Stimulated activated CD8-positive, alpha-beta memory T cell treated with anti-CD3 and anti-CD28 coated beads, Interleukin-7, amount 100 ng/mL, for 24 hours (primary cell): ENCODE results near the gene PKD1.
"Not testable (repeated sequence)": the region's sequence is repeated elsewhere in the genome, so short reads cannot be mapped to it uniquely, and the experiment has no call there.

ENCODE experiments used
- DNase-seq: peaks from one replicate; pipeline ENCODE4 v3.0.0-alpha.2; 2020; ENCODE audit warnings: low read depth

The PKD1 gene

GRCh38 chr16:2107121-2107790 is 28.4 kb downstream of the PKD1 start:
- DNase-seq = not testable (repeated sequence)

DNA sequence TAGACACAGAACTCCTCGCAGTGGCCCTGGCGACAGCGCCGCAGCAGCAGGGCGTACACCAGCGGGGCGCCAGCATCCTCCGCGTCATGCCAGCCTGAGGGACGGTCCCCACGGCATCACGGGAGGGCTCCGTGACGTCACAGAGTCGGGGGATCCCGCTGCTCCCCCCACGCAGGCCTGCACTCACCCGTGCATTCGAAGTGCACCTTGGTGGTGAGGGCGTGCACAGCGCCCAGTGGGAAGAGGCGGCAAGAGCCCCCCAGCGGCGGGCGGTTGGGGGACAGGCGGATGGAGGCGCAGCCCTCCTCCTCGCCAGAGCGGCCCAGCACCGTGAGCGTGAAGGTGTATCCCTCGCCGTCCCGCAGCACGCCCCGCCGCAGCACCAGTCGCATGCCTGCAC is 29.5 kb downstream of the PKD1 start:
- DNase-seq = not testable (repeated sequence)

GRCh38 chr16:2105769-2106168 is 29.9 kb downstream of the PKD1 start:
- not testable (repeated sequence) for DNase-seq

GRCh38 chr16:2105291-2105690 is 30.4 kb downstream of the PKD1 start:
- not testable (repeated sequence) for DNase-seq

- DNase-seq = not testable (repeated sequence)
Observed at GRCh38 chr16:2104464-2104863, 31.2 kb downstream of the PKD1 start.

DNA sequence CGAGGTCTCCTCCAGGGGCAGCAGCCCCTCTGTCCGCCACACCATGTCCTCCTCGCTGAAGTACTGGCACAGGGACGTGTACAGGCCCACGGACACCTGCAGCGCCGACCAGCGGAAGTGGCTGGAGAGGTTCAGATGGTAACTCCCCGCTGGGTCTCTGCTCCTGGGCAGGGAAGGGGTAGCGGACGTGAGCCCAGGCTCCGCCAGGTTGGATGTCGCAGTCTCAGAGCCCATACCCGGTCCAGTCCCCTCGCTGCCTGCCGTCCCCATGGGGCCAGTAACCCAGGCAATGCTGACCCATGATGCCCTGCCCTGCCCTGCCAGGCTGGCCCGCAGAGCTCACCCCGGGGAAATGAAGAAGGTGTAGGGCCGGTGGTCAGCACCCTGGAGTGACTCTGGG is 33.2 kb downstream of the PKD1 start:
- no peak for DNase-seq

- not testable (repeated sequence) for DNase-seq
Observed at GRCh38 chr16:2101581-2101980, 34.1 kb downstream of the PKD1 start.

DNA sequence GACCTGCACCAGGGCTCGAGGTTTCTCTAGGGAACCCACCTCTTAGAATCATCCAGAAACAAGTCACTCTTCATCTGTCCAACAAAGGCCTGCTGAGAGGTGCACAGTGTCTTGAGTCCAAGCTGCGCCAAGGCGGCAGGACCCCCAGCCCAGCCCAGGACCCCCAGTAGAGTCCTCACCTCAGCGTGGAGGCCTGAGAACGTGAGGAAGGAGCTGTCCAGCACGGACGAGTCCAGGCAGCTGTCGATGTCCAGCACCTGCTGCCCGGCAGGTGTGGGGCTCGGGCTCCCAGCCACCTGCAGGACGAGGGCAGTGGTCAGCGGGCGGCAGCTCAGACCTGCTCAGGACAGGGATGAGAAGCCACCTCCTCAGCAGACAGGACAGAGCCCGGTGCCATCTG is 38.0 kb downstream of the PKD1 start:
- DNase-seq = not testable (repeated sequence)

DNA sequence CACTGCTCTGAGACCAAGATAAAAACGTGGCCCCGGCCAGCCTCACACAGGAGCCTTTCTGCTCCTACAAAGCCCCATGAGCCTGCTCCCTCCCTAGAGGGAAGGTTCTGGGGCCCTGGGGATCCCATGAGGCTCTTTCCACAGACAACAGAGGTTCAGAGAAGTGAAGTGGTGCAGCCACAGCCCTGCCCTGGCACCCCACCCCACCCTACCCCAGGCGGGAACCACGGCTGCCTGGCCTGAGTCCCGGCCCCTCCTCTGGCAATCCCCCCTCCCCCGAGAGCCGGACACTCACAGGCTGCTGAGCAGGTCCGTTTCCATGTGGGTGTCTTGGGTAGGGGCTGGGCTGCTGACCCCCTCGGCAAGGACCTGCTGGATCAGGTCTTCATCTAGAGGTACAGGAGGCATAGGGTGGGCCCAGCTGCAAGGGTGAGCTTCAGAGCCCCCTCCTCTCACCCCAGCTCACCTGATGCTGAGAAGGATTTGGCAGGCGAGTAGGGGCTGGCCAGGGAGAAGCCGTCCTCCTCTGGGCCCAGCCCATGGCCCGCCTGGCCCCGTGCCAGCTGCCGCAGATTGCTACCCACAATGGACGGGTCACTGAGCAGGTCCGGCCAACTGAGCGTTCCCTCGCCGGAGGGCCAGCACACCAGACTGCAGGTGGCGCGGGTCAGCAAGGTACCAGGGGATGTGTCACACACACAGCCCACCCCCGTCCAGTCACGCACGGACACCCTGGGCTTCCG is 38.7 kb downstream of the PKD1 start:
- DNase-seq = no peak

DNA sequence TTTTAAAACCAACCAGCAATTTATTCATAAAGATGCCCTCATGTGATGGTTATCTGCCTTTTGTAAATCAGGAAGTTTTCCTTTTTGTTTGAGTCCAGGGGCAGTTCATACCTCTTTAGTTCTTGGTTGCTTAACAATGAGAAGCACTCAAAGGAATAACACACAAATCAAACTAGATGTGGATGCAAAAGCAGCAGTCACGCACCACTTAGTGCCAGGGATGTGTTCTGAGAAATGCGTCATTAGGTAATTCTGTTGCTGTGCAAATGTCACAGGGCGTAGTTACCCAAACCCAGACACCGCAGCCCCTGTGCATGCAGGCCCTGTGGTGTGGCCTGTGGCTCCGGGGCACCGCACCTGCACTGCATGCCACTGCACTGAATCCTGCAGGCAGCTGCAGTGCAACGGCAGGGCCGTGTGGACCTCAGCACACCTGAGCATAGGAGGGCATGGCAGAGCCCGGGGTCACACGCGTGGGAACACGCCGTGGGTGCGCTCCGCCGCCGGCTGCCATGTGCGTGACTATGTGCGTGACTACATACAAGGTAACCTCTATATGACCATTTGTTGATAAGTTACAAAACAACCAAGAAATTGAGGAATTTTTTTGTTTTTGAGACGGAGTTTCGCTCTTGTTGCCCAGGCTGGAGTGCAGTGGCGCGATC is 39.6 kb downstream of the PKD1 start:
- DNase-seq = no peak

GRCh38 chr16:2095315-2095853 is 40.3 kb downstream of the PKD1 start:
- DNase-seq = no peak

DNA sequence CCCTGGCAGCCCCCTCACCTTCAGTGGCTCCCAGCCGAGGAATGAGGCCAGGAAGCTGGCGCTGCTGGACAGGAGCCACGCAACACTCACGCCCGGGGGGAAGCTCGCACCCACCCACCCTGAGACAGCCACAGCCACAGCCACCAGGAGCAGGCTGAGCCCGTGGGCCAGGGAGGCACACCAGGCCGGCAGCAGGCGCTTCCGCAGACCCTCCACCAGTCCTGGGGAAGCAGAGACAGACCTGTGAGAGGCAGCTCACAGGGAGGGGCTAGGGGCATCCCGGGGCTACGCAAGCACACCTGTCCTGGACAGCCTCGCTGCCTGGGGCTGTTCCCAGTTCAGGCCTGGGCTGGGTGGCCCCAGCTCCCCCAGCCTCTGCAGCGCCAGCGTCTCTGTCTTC is 41.9 kb downstream of the PKD1 start:
- DNase-seq = no peak

DNA sequence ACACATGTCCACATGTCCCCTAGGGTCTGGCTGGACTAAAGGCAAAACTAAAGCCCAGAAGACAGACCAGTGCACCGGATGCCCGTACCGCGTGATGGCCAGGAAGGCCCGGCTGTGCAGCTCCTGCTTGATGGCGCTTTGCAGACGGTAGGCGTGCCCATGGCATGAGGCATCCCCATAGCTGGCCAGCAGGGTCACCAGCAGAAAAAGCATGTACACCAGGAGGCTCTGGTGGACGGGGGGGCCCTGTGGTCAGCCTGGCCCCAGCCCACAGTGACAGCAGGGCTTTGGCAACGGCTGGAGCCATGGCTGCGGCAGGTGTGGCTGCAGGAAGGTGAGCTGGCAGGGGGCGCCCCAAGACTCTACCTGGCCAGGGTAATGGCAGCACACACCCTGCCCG is 42.8 kb downstream of the PKD1 start:
- DNase-seq = no peak

DNA sequence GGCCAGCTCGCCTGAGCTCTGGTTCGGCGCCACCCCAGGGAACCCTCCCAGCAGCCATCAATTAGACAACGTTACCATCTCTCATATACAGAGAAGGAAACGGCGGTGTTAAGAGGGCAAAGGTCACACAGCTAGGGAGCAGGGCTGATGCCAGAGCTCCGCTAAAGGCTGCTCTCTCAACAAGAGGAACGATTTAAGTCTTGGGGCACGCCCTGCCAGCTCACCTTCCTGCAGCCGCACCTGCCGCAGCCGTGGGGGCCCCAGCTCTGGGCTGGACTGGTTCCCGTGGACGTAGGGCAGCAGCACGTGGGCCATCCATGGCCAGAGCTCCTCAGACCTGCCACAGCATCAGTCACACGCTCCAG is 43.5 kb downstream of the PKD1 start:
- no peak for DNase-seq

GRCh38 chr16:2091547-2092255 is 44.0 kb downstream of the PKD1 start:
- no peak for DNase-seq

DNA sequence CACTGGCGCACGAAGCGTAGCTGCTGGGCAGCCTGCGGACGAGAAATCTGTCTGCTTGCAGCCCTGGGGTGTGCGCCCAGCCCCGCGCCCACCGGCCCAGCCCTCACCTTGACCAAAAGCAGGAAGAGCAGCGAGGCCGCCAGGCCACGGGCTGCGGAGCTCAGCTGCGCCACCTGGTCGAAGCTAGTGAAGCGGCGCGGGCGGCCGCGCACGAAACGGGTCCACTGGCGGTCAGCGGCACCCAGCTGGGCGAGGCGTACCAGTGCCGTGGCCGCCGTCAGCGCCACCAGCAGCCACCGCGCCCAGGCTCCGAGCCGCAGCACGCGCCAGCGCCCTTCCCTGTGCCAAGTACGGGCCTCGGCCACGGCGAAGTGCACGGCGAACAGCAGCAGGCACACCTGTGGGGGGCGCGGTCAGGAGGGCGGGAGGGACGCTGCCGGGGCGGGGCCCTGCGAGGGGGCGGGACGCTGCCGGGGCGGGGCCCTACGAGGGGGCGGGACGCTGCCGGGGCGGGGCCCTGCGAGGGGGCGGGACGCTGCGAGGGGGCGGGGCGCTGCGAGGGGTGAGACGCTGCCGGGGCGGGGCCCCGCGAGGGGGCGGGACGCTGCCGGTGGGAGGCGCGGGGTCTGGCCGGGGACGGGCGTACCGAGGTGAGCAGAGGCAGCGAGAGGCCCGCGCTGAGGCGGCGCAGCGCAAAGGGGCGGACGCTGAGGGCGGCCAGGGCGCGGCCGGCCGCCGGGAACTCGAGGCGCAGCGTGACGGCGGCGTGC is 44.7 kb downstream of the PKD1 start:
- DNase-seq = no peak

- DNase-seq = no peak
Observed at GRCh38 chr16:2090481-2090776, 45.3 kb downstream of the PKD1 start.

DNA sequence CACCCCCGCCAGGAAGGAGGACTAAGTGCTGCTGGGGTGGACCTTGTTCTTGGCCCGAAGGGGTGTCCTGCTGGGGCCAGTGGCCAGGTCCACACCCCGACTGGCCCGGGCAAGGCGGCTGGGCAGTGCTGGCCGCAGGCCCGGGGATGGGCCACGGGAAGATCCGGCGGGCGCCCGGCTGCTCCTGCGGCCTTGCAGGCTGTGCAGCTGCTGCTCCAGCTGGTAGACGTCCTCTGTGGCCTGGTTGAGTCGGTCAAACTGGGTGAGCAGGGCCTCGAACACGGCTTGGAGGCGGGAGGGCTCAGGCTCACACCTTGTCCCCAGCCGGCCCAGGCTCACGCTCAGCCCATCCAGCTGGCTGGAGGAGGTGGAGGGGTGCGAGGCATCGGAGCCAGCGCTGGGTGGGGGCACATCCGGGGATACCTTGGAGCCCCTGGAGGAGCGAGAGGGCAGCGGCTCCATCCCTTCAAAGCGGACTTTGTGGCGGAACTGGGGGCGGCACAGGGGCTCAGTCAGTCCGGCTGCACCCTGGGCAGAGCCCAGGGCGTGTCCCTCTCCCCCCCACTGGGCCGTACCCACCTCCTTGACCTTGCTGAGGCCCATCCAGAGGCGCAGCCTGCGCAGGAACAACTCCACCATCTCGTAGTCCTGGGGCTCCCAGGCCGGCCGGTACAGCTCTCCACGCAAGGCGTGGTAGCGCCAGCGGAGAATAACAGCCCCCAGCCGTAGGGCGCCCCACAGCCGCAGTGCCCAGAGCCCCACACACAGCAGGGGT is 45.8 kb downstream of the PKD1 start:
- DNase-seq = no peak

DNA sequence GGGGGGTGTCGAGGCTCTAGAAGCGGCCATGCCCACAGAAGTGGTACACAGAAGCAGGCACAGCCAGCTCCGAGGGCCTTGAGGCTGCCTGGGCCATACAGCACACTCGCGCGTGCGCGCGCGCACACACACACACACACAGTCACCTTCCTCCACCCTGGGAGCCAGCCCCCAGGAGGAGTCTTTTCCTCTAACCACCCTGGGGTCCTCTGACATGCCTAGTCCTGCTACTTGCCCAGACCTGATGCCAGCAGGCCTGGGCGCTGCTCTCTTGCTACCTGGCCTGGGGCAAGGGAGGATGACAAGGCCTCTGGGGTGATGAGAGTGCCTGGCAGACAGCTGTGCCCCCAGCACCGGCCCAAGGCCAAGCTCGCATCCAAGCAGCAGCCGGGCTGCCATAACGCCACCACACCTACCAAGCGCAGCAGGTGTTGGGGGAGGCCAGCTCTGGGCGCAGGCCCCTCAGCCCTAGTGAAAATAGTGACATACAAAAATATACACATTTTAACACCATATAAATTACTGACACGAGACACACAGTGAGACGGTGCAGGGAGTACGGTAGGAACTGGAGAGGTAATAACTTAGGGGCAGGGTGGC is 46.8 kb downstream of the PKD1 start:
- no peak for DNase-seq
